Articular chondrocyte of knee joint (primary cell): ENCODE data around the gene BTBD17. TPM values are rescaled to one million over a fixed set of nuclear protein-coding genes. Genes with fewer than 3 reads are reported as not detected.

ENCODE experiments used
- total RNA-seq: library from RNA; depleted of rRNA; stranded (reverse); fragments of >200 nt; gene quantifications from 2 replicates; pipeline ENCODE4 v1.2.3, GENCODE V29; 2012

The BTBD17 gene
- total RNA-seq = not detected in 2 replicates

GRCh38 chr17:74361230-74362068 is at the start of gene BTBD17:
BTBD17 (minus strand) TSS chr17:74361868; CDS start chr17:74361819, 49 bp downstream.

GRCh38 chr17:74367206-74367605 is 5.5 kb upstream of the BTBD17 start, which contains the start of gene GPR142:
GPR142 (plus strand) TSS chr17:74367506; CDS start chr17:74369541, 2,035 bp downstream.

GRCh38 chr17:74325743-74326379 is 35.8 kb downstream of the BTBD17 start, which contains the start of gene KIF19:
KIF19 (plus strand) TSS chr17:74326226; CDS start chr17:74326350, 124 bp downstream.

Other genes starting within 250 kb of the BTBD17 start
- 224 and 591 TPM in 2 replicates for gene RPL38, start 158.2 kb downstream of the BTBD17 start, total RNA-seq
- 1.3 and 1.8 TPM in 2 replicates for gene TTYH2, start 148.3 kb downstream of the BTBD17 start, total RNA-seq
- not detected in 2 replicates for gene DNAI2, start 87.6 kb downstream of the BTBD17 start, total RNA-seq
- gene KIF19, start 35.6 kb downstream of the BTBD17 start, total RNA-seq = 0.11 TPM in 1 of 2 replicates, not detected in the other
- gene GPR142, start 5.6 kb upstream of the BTBD17 start, total RNA-seq = not detected in 2 replicates
- 17.1 and 20.1 TPM in 2 replicates for gene GPRC5C, start 70.2 kb upstream of the BTBD17 start, total RNA-seq
- not detected in 2 replicates for gene CD300A, start 104.8 kb upstream of the BTBD17 start, total RNA-seq
- not detected in 2 replicates for gene CD300LB, start 169.6 kb upstream of the BTBD17 start, total RNA-seq
- gene CD300C, start 184.2 kb upstream of the BTBD17 start, total RNA-seq = 0.91 and 1.1 TPM in 2 replicates
- gene CD300H, start 205.6 kb upstream of the BTBD17 start, total RNA-seq = not detected in 2 replicates
- not detected in 2 replicates for gene CD300LD, start 230.4 kb upstream of the BTBD17 start, total RNA-seq